ENCODE measurements around the gene DHCR24.

DHCR24 gene

DNA sequence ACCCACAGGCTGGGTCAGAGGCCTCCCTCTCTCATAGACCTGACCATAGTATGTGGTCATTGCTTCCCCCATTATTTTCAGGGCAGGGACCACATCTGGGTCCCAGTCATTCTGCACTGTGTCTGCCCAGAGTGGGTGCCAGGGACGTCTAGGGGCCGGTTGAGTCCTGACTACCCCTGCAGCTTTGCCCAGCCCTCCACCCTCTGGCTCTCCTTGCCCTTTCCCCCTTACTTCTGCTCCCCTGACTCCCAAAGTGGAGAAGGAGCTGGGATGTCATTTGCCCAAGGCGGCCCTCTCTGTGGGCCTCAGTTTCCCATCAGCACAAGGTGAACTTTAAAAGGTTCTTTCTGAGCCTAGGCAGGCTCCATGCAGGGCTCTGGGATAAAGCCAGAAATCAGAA lies 81.5 kb downstream of the DHCR24 start:
- TF ChIP-seq POLR2A (IDR thresholded peaks at IDR 0.05; ENCODE audit: low read length), result no peak
- TF ChIP-seq GATA1 (IDR thresholded peaks at IDR 0.05; ENCODE audit: low read depth, low read length), result no peak

GRCh38 chr1:54804471-54805132 lies 82.4 kb downstream of the DHCR24 start:
- TF ChIP-seq POLR2A (IDR thresholded peaks at IDR 0.05; ENCODE audit: low read length) (no peak), GATA1 (IDR thresholded peaks at IDR 0.05; ENCODE audit: low read depth, low read length) (no peak)
- no peak for DNase-seq

More for the DNA sequence above, 81.5 kb downstream of the DHCR24 start:
- DNase-seq, result no peak

GRCh38 chr1:54803761-54804470 lies 83.1 kb downstream of the DHCR24 start:
- no peak for TF ChIP-seq GATA1 (IDR thresholded peaks at IDR 0.05; ENCODE audit: low read depth, low read length)
- no peak for DNase-seq

- DNase-seq, result peak; percentile 20 to 21
- TF ChIP-seq GATA1 (IDR thresholded peaks at IDR 0.05; ENCODE audit: low read depth, low read length) (no peak), POLR2A (IDR thresholded peaks at IDR 0.05; ENCODE audit: low read length) (no peak)
These were observed 85.9 kb downstream of the DHCR24 start, which contains the start of gene TTC22 for GRCh38 chr1:54800899-54801759. Gene TTC22, minus strand, starts transcription at chr1:54801323. Its CDS starts 160 bp downstream, at chr1:54801163.

- no peak for TF ChIP-seq POLR2A (IDR thresholded peaks at IDR 0.05; ENCODE audit: low read length)
- TF ChIP-seq GATA1 (IDR thresholded peaks at IDR 0.05; ENCODE audit: low read depth, low read length), result no peak
- DNase-seq, result no peak
These were observed 86.7 kb downstream of the DHCR24 start for GRCh38 chr1:54800041-54800898.

All from erythroblast (primary cell).